22Rv1 (cell line): ENCODE results near the gene RTN4R.

ENCODE experiments used
- H3K27ac ChIP-seq: fragments of 450-650 bp; 2 replicates; pipeline ENCODE4 v1.5.1; 2017
- ZFX ChIP-seq: fragments of 450-650 bp; IDR thresholded peaks from 2 replicates; pipeline ENCODE4 v1.6.1; 2017; ENCODE audit warnings: antibody characterized with exemption, borderline replicate concordance
- TF ChIP-seq, protein P1 (sequence below): fragments of 450-650 bp; IDR thresholded peaks from 2 replicates; pipeline ENCODE4 v1.5.1; 2017; ENCODE audit warnings: mild to moderate bottlenecking

The RTN4R gene

DNA sequence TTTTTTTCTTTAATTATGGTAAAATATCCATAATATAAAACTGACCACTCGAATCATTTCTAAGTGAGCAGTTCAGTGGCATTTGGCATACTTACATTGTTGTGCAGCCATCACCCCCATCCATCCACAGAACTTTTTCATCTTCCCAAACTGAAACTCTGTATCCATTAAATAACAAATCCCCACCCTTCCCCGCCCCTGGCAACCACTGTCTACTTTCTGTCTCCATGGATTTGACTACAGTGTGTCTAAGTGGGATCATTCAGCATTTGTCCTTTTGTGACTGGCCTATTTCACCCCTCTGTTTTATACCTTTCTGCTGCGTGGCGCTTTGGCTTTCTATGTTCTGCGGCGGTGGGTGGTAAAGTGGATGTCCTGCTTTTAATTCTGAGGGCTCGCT lies 49.1 kb downstream of the RTN4R start:
- no peak overlapping the region for H3K27ac ChIP-seq
- TF ChIP-seq, protein P1, sequence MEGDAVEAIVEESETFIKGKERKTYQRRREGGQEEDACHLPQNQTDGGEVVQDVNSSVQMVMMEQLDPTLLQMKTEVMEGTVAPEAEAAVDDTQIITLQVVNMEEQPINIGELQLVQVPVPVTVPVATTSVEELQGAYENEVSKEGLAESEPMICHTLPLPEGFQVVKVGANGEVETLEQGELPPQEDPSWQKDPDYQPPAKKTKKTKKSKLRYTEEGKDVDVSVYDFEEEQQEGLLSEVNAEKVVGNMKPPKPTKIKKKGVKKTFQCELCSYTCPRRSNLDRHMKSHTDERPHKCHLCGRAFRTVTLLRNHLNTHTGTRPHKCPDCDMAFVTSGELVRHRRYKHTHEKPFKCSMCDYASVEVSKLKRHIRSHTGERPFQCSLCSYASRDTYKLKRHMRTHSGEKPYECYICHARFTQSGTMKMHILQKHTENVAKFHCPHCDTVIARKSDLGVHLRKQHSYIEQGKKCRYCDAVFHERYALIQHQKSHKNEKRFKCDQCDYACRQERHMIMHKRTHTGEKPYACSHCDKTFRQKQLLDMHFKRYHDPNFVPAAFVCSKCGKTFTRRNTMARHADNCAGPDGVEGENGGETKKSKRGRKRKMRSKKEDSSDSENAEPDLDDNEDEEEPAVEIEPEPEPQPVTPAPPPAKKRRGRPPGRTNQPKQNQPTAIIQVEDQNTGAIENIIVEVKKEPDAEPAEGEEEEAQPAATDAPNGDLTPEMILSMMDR = no peak

DNA sequence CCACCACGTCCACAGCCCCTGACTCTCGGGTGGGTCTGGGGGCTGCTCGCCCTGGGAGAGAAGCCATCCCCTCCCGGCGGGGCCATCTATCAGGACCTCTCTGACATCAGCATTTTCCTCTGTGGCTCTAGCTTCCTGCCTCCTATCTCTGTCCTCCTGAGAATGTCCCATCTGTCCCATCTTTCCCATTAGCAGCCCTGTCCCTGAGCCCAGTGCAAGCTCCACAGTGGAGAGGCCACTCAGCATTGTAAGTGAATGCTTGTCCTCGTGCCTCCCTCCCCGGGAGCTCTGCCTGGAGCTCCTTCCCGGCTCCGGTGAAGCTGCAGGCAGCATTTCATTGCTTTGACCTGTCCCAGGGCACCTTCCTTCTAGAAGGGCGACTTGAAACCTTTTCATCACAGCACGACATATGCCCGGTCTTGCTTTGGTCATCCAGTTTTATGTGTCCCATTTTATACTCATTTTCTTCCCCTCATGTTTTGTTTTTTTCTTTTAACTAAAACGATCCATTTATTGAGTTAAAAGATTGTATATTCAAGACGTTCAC lies 49.7 kb downstream of the RTN4R start:
- H3K27ac ChIP-seq = no peak overlapping the region
- TF ChIP-seq, protein P1 = no peak
- no peak for TF ChIP-seq ZFX

DNA sequence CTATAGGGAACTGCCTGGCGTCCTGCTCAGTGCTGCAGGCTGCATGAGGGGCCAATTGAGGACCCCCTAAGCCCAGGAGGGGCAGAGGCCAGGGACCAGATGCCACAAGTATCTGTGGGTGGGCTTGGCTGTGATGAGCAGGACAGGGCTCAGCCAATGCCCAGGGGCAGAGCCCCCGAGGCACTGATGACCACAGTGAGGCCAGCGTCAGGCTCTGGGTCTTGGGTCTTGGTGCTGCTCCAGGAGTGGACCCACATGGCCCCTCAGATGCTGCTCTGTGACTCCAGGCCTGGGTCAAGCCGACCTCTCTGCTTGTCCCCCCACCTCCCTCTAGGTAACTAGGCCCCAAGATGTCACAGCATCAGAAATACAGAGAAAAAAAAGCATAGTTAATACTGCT lies 50.6 kb downstream of the RTN4R start:
- H3K27ac ChIP-seq = no peak overlapping the region
- no peak for TF ChIP-seq ZFX
- TF ChIP-seq, protein P1 = no peak

DNA sequence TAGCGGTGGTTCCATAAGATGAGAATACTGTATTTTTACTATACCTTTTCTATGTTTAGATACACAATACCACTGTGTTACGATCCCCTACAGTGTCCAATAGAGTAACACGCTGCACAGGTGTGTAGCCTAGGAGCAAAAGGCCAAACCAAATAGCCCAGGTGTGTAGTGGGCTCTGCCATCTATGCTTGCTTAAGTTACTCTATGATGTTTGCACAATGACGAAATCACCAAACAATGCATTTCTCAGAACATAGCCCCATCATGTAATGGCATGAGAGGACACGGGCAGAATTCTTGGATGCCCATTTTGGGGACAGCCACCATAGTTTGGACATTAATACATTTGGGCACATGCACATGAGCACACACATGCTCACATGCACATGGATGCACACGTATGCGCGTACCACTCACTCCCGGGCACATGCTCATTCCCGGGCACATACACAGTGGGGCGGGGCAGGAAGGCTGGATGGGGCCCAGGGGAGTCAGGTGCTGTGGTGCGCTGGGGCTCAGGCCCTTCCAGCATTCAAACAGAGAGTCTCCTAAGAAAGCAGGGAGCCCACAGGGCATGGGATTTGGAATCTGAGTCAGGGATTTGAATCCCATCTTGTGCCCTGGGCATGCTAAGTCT lies 51.1 kb downstream of the RTN4R start:
- H3K27ac ChIP-seq = no peak overlapping the region
- TF ChIP-seq, protein P1 = no peak
- no peak for TF ChIP-seq ZFX

DNA sequence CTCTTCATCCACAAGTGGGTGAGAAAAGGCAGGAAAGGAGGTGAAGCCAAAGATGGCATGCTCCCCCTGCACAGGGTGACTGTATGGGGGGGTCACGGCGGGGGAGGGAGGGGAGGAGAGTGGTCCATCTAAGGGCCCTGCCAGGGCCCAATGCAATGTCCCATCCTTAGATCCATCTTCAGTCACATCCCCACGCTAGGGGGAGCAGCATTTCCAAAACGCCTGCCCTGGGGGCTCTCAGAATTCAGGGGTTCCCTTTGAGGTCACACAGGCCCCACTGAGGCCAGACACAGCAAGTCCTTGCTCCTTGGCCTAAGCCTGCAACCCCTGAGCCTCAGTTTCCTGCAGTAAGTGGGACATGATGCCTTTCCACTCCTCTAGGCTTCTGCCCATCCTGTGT lies 52.4 kb downstream of the RTN4R start:
- H3K27ac ChIP-seq = no peak overlapping the region
- TF ChIP-seq, protein P1 = no peak
- no peak for TF ChIP-seq ZFX

DNA sequence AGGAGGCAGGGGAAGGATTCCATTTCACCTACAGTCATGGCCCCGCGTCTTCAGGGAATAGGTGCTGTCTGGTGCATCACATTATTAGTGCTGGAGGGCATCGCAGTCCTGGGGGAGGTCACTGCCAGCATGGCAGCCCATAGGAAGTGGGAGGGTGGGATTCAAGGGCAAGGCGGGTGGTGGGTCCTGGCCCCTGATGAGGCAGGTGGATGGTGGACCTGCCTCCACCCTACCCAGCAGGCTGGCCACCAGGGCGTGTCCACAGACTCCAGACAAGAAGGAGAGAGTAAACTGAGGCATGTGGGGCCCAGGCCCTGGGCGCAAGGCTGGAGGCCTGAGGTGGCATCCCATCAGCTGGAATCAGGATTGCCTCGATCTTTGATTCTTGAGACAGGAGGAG lies 53.3 kb downstream of the RTN4R start:
- TF ChIP-seq ZFX = no peak
- TF ChIP-seq, protein P1 = no peak
- H3K27ac ChIP-seq = no peak overlapping the region

DNA sequence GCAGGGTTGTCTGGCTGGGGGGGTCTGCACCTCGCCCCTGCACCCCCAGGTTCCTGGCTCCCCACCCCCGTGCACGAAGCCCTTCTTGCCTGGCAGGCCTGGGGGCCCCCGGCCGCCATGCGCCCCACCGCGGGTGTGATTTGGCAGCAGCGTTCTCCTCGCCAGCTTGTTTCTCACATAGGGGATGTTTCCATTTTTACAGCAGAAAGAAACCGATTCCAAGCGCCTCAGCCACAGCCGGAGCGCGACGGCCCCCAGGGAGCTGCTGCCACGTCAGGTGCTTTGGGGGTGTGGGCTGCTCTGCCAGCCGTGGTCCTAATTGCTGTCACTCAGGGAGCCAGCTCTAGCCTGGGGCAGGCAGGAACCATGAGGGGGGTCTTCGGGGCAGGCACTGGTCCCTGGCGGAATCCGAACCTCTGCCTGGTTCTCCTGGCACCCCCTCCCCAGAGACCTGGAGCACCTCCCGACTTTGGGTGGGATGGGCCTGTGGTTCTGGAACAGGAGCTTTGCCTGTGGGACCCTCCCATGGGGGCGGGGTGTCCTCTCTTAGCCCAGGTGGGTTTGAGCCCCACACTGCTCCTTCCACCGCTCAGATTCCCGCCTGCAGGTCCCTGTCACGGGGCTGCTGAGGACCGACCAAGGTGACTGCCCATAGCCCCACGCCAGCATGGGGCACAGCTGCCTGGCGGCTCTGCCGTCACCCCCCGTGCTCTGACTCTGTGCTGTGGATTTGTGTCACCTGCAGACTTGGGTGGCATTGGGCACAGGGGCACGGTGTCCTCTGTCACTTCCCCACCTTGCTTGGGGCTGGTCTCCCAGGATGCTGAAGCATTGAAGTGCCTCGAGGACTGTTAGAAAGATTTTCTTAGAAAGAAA lies 54.0 kb downstream of the RTN4R start:
- no peak overlapping the region for H3K27ac ChIP-seq
- TF ChIP-seq ZFX = no peak
- TF ChIP-seq, protein P1 = no peak
